ENCODE results near the gene SLC35E1.

GRCh38 chr19:16527334-16527935, 44.8 kb downstream of the SLC35E1 start:
- TF ChIP-seq CTCF (IDR thresholded peaks at IDR 0.05) (no peak), POLR2A (IDR thresholded peaks at IDR 0.05) (no peak), EP300 (IDR thresholded peaks at IDR 0.05) (no peak), POLR2AphosphoS5 (IDR thresholded peaks at IDR 0.05) (no peak)
